ENCODE results near the gene TRPV6.
A peak's percentile ranks its signal among the peaks of the same experiment; 100 is the strongest.

TRPV6 gene

GRCh38 chr7:142876991-142877910 is 8.3 kb downstream of the TRPV6 start:
- TF ChIP-seq CTCF (IDR thresholded peaks at IDR 0.05; ENCODE audit: low read depth, low read length), result no peak
- no peak overlapping the region for H3K4me3 ChIP-seq (ENCODE audit: low read depth, low read length)

GRCh38 chr7:142876236-142876960 is 9.1 kb downstream of the TRPV6 start:
- no peak overlapping the region for H3K4me3 ChIP-seq (ENCODE audit: low read depth, low read length)
- TF ChIP-seq CTCF (IDR thresholded peaks at IDR 0.05; ENCODE audit: low read depth, low read length), result no peak

GRCh38 chr7:142875456-142875855 is 10.1 kb downstream of the TRPV6 start:
- H3K4me3 ChIP-seq (ENCODE audit: low read depth, low read length), result no peak overlapping the region
- no peak for TF ChIP-seq CTCF (IDR thresholded peaks at IDR 0.05; ENCODE audit: low read depth, low read length)

- no peak overlapping the region for H3K4me3 ChIP-seq (ENCODE audit: low read depth, low read length)
- TF ChIP-seq CTCF (IDR thresholded peaks at IDR 0.05; ENCODE audit: low read depth, low read length), result no peak
These were observed 10.7 kb downstream of the TRPV6 start for GRCh38 chr7:142874837-142875236.

- H3K4me3 ChIP-seq (ENCODE audit: low read depth, low read length), result no peak overlapping the region
- no peak for TF ChIP-seq CTCF (IDR thresholded peaks at IDR 0.05; ENCODE audit: low read depth, low read length)
These were observed 11.1 kb downstream of the TRPV6 start for GRCh38 chr7:142874409-142874808.

- H3K4me3 ChIP-seq (ENCODE audit: low read depth, low read length), result no peak overlapping the region
- TF ChIP-seq CTCF (IDR thresholded peaks at IDR 0.05; ENCODE audit: low read depth, low read length), result no peak
These were observed 11.7 kb downstream of the TRPV6 start for GRCh38 chr7:142873871-142874270.

GRCh38 chr7:142873281-142873784 is 12.2 kb downstream of the TRPV6 start:
- no peak overlapping the region for H3K4me3 ChIP-seq (ENCODE audit: low read depth, low read length)
- TF ChIP-seq CTCF (IDR thresholded peaks at IDR 0.05; ENCODE audit: low read depth, low read length), result peak; percentile 21; the same call in 1 of the 2 replicates

Data from WI38 (cell line).